HepG2 (cell line): ENCODE measurements around the gene AUP1. TPM values are rescaled to one million over a fixed set of nuclear protein-coding genes. Genes with fewer than 3 reads are reported as not detected.
A peak's percentile ranks its signal among the peaks of the same experiment; 100 is the strongest.

ENCODE experiments used
- ARNT ChIP-seq: fragments of 450-650 bp; IDR thresholded peaks from 2 replicates; pipeline ENCODE4 v1.6.1; 2017
- BCL6 ChIP-seq: IDR thresholded peaks from 2 replicates; pipeline ENCODE4 v1.6.1; 2016; ENCODE audit warnings: missing genetic modification reagents, missing compliant biosample characterization
- ELF4 ChIP-seq: sonication (generic); formaldehyde crosslinking; IDR thresholded peaks from 2 replicates; pipeline ENCODE4 v1.5.0; 2020; ENCODE audit warnings: missing genetic modification reagents, mild to moderate bottlenecking, moderate library complexity, borderline replicate concordance
- FIP1L1 ChIP-seq: fragments of 200-400 bp; formaldehyde crosslinking; IDR thresholded peaks from 2 replicates; pipeline ENCODE4 v1.6.1; 2018; ENCODE audit warnings: low read depth, mild to moderate bottlenecking, low read length, moderate library complexity, borderline replicate concordance; ENCODE audit not compliant: insufficient read depth
- HNF1B ChIP-seq: sonication (generic); formaldehyde crosslinking; IDR thresholded peaks from 2 replicates; pipeline ENCODE4 v1.5.1; 2020; ENCODE audit warnings: mild to moderate bottlenecking, moderate library complexity, missing genetic modification reagents
- IKZF1 ChIP-seq: fragments of 450-650 bp; IDR thresholded peaks from 2 replicates; pipeline ENCODE4 v1.7.1; 2016
- PRDM15 ChIP-seq: sonication (generic); formaldehyde crosslinking; IDR thresholded peaks from 2 replicates; pipeline ENCODE4 v1.4.0; 2020; ENCODE audit warnings: missing genetic modification reagents
- RBAK ChIP-seq: sonication (generic); formaldehyde crosslinking; IDR thresholded peaks from 2 replicates; pipeline ENCODE4 v1.5.1; 2020; ENCODE audit warnings: mild to moderate bottlenecking, missing genetic modification reagents
- SIN3B ChIP-seq: fragments of 150-350 bp; IDR thresholded peaks from 2 replicates; pipeline ENCODE4 v1.6.1; 2014; ENCODE audit warnings: low read length
- STAT6 ChIP-seq: sonication (generic); formaldehyde crosslinking; IDR thresholded peaks from 2 replicates; pipeline ENCODE4 v1.4.0; 2020; ENCODE audit warnings: missing genetic modification reagents, mild to moderate bottlenecking, borderline replicate concordance
- ZBTB49 ChIP-seq: sonication (generic); formaldehyde crosslinking; IDR thresholded peaks from 2 replicates; pipeline ENCODE4 v1.4.0; 2020; ENCODE audit warnings: missing genetic modification reagents, borderline replicate concordance
- ZNF777 ChIP-seq: sonication (generic); formaldehyde crosslinking; IDR thresholded peaks from 2 replicates; pipeline ENCODE4 v1.4.0; 2020; ENCODE audit warnings: missing genetic modification reagents
- ZSCAN20 ChIP-seq: sonication (generic); formaldehyde crosslinking; IDR thresholded peaks from 2 replicates; pipeline ENCODE4 v1.4.0; 2020; ENCODE audit warnings: missing genetic modification reagents, mild to moderate bottlenecking, borderline replicate concordance
- ZSCAN31 ChIP-seq: sonication (generic); formaldehyde crosslinking; IDR thresholded peaks from 2 replicates; pipeline ENCODE4 v1.5.0; 2020; ENCODE audit warnings: low read depth, mild to moderate bottlenecking, missing genetic modification reagents
- polyA plus RNA-seq, 8 experiments: library from polyadenylated mRNA; depleted of rRNA in 3 of 8; stranded (reverse) in 7 of 8; unstranded in 1 of 8; fragments of >200 nt; fragmentation: Illumina TruSeq in 4 of 8; extraction: Trizol in 4 of 8; gene quantifications; 2 replicates each; pipeline versions ENCODE4 v1.2.1 to v1.2.3, GENCODE V29; 2011 to 2016; ENCODE audit warnings: low read depth in 4 of 8, missing spikeins in 1 of 8, mixed read lengths in 1 of 8; ENCODE audit not compliant: insufficient read depth in 1 of 8
- total RNA-seq, 5 experiments: library from RNA; depleted of rRNA; stranded (reverse); fragments of >200 nt; fragmentation: Illumina TruSeq; extraction: Trizol; gene quantifications; 2 replicates each; pipeline ENCODE4 v1.2.3, GENCODE V29; 2016; ENCODE audit warnings: low read depth in 1 of 5
- TF ChIP-seq, protein P1 (sequence below): sonication (generic); formaldehyde crosslinking; IDR thresholded peaks from 2 replicates; pipeline ENCODE4 v1.8.1; 2023; ENCODE audit warnings: mild to moderate bottlenecking, missing genetic modification reagents
- TF ChIP-seq, protein P2 (sequence below): sonication (generic); formaldehyde crosslinking; IDR thresholded peaks from 2 replicates; pipeline ENCODE4 v1.5.0; 2020; ENCODE audit warnings: missing genetic modification reagents, mild to moderate bottlenecking, borderline replicate concordance

The AUP1 gene
- total and polyA plus RNA-seq, 2 of the 13 experiments (the other 11 are each of a cell fraction or from before 2014, with no cell fraction given), result 174 to 267 TPM

GRCh38 chr2:74502147-74502719 lies 27.3 kb downstream of the AUP1 start (continued):
- TF ChIP-seq ZNF777 (CRISPR knock-in tag) (no peak; the same call in 1 of the 2 replicates), RBAK (CRISPR knock-in tag) (no peak), BCL6 (peak; percentile 85), FIP1L1 (no peak), STAT6 (CRISPR knock-in tag) (peak; percentile 74; the same call in 1 of the 2 replicates), ZSCAN31 (no peak), ARNT (no peak), IKZF1 (no peak), ZSCAN20 (no peak), HNF1B (CRISPR knock-in tag) (no peak; the same call in 1 of the 2 replicates), SIN3B (no peak), ZBTB49 (CRISPR knock-in tag) (peak; percentile 65; the same call in 1 of the 2 replicates), ELF4 (CRISPR knock-in tag) (no peak; the same call in 1 of the 2 replicates), PRDM15 (CRISPR knock-in tag) (0 out of 2 replicates have a peak, but pooled peaks have one; percentile 22)
- TF ChIP-seq, protein P1, sequence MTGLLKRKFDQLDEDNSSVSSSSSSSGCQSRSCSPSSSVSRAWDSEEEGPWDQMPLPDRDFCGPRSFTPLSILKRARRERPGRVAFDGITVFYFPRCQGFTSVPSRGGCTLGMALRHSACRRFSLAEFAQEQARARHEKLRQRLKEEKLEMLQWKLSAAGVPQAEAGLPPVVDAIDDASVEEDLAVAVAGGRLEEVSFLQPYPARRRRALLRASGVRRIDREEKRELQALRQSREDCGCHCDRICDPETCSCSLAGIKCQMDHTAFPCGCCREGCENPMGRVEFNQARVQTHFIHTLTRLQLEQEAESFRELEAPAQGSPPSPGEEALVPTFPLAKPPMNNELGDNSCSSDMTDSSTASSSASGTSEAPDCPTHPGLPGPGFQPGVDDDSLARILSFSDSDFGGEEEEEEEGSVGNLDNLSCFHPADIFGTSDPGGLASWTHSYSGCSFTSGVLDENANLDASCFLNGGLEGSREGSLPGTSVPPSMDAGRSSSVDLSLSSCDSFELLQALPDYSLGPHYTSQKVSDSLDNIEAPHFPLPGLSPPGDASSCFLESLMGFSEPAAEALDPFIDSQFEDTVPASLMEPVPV (CRISPR knock-in tag), result 0 out of 2 replicates have a peak, but pooled peaks have one; percentile 9
- TF ChIP-seq, protein P2, sequence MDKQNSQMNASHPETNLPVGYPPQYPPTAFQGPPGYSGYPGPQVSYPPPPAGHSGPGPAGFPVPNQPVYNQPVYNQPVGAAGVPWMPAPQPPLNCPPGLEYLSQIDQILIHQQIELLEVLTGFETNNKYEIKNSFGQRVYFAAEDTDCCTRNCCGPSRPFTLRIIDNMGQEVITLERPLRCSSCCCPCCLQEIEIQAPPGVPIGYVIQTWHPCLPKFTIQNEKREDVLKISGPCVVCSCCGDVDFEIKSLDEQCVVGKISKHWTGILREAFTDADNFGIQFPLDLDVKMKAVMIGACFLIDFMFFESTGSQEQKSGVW, result no peak
